Measurements from ENCODE around the gene GRIA4.

GRIA4 gene

GRCh38 chr11:105609832-105610781, at the start of gene GRIA4:
TSS of gene GRIA4 (plus strand) at chr11:105610073. CDS start at chr11:105610998, 925 bp downstream.
- TF ChIP-seq GATA1 (IDR thresholded peaks at IDR 0.05; ENCODE audit: low read depth, low read length), result no peak
- TF ChIP-seq POLR2A (IDR thresholded peaks at IDR 0.05; ENCODE audit: low read length), result no peak
- no peak for DNase-seq

- DNase-seq, result no peak
- TF ChIP-seq POLR2A (IDR thresholded peaks at IDR 0.05; ENCODE audit: low read length) (no peak), GATA1 (IDR thresholded peaks at IDR 0.05; ENCODE audit: low read depth, low read length) (no peak)
Measured at GRCh38 chr11:105573091-105573490, 36.8 kb upstream of the GRIA4 start.

- no peak for TF ChIP-seq GATA1 (IDR thresholded peaks at IDR 0.05; ENCODE audit: low read depth, low read length)
- TF ChIP-seq POLR2A (IDR thresholded peaks at IDR 0.05; ENCODE audit: low read length), result no peak
- DNase-seq, result no peak
Measured at GRCh38 chr11:105574974-105575373, 34.9 kb upstream of the GRIA4 start.

- DNase-seq, result no peak
- TF ChIP-seq POLR2A (IDR thresholded peaks at IDR 0.05; ENCODE audit: low read length) (no peak), GATA1 (IDR thresholded peaks at IDR 0.05; ENCODE audit: low read depth, low read length) (no peak)
Measured at GRCh38 chr11:105577641-105578040, 32.2 kb upstream of the GRIA4 start.

GRCh38 chr11:105579111-105579510, 30.8 kb upstream of the GRIA4 start:
- DNase-seq, result no peak
- no peak for TF ChIP-seq GATA1 (IDR thresholded peaks at IDR 0.05; ENCODE audit: low read depth, low read length)
- TF ChIP-seq POLR2A (IDR thresholded peaks at IDR 0.05; ENCODE audit: low read length), result no peak

- no peak for DNase-seq
Measured at GRCh38 chr11:105582497-105582896, 27.4 kb upstream of the GRIA4 start.

GRCh38 chr11:105588001-105588400, 21.9 kb upstream of the GRIA4 start:
- TF ChIP-seq GATA1 (IDR thresholded peaks at IDR 0.05; ENCODE audit: low read depth, low read length), result no peak
- no peak for TF ChIP-seq POLR2A (IDR thresholded peaks at IDR 0.05; ENCODE audit: low read length)
- no peak for DNase-seq

More at GRCh38 chr11:105582497-105582896, 27.4 kb upstream of the GRIA4 start:
- no peak for TF ChIP-seq POLR2A (IDR thresholded peaks at IDR 0.05; ENCODE audit: low read length)
- TF ChIP-seq GATA1 (IDR thresholded peaks at IDR 0.05; ENCODE audit: low read depth, low read length), result no peak

GRCh38 chr11:105589346-105589745, 20.5 kb upstream of the GRIA4 start:
- TF ChIP-seq GATA1 (IDR thresholded peaks at IDR 0.05; ENCODE audit: low read depth, low read length) (no peak), POLR2A (IDR thresholded peaks at IDR 0.05; ENCODE audit: low read length) (no peak)
- DNase-seq, result no peak

GRCh38 chr11:105592035-105592434, 17.8 kb upstream of the GRIA4 start:
- no peak for DNase-seq
- TF ChIP-seq POLR2A (IDR thresholded peaks at IDR 0.05; ENCODE audit: low read length), result no peak
- TF ChIP-seq GATA1 (IDR thresholded peaks at IDR 0.05; ENCODE audit: low read depth, low read length), result no peak

- DNase-seq, result no peak
- TF ChIP-seq POLR2A (IDR thresholded peaks at IDR 0.05; ENCODE audit: low read length), result no peak
- no peak for TF ChIP-seq GATA1 (IDR thresholded peaks at IDR 0.05; ENCODE audit: low read depth, low read length)
Measured at GRCh38 chr11:105598371-105598770, 11.5 kb upstream of the GRIA4 start.

- no peak for DNase-seq
- TF ChIP-seq GATA1 (IDR thresholded peaks at IDR 0.05; ENCODE audit: low read depth, low read length), result no peak
- TF ChIP-seq POLR2A (IDR thresholded peaks at IDR 0.05; ENCODE audit: low read length), result no peak
Measured at GRCh38 chr11:105603156-105603555, 6.7 kb upstream of the GRIA4 start.

GRCh38 chr11:105609341-105609781, 512 bp upstream of the GRIA4 start:
- TF ChIP-seq GATA1 (IDR thresholded peaks at IDR 0.05; ENCODE audit: low read depth, low read length) (no peak), POLR2A (IDR thresholded peaks at IDR 0.05; ENCODE audit: low read length) (no peak)
- no peak for DNase-seq

GRCh38 chr11:105610871-105611571, 1.1 kb downstream of the GRIA4 start:
- no peak for DNase-seq
- TF ChIP-seq GATA1 (IDR thresholded peaks at IDR 0.05; ENCODE audit: low read depth, low read length) (no peak), POLR2A (IDR thresholded peaks at IDR 0.05; ENCODE audit: low read length) (no peak)

Data from erythroblast (primary cell).